GM18505 (cell line): Measurements from ENCODE around the gene CAMK2A.

Experiments
- ATAC-seq: cut with Tn5 transposase; IDR thresholded peaks from one replicate; pipeline ENCODE4 v1.9.1; 2021; ENCODE audit not compliant: unreplicated experiment
- POLR2A ChIP-seq: IDR thresholded peaks from 4 replicates; pipeline ENCODE4 v1.6.1; 2011; ENCODE audit warnings: borderline replicate concordance; ENCODE audit not compliant: insufficient read depth, insufficient read length; ENCODE audit errors: extremely low read depth

Gene CAMK2A

GRCh38 chr5:150203832-150204589 is 85.6 kb downstream of the CAMK2A start:
- no peak for ATAC-seq
- TF ChIP-seq POLR2A = no peak

- no peak for ATAC-seq
- no peak for TF ChIP-seq POLR2A
These were observed 87.1 kb downstream of the CAMK2A start for GRCh38 chr5:150202501-150202900.

GRCh38 chr5:150197476-150197875 is 92.1 kb downstream of the CAMK2A start:
- no peak for ATAC-seq
- no peak for TF ChIP-seq POLR2A

- ATAC-seq = no peak
- TF ChIP-seq POLR2A = no peak
These were observed 92.6 kb downstream of the CAMK2A start for GRCh38 chr5:150196986-150197385.

- no peak for TF ChIP-seq POLR2A
- ATAC-seq = no peak
These were observed 93.1 kb downstream of the CAMK2A start for GRCh38 chr5:150196514-150196913.

- no peak for ATAC-seq
- TF ChIP-seq POLR2A = no peak
These were observed 93.7 kb downstream of the CAMK2A start for GRCh38 chr5:150195736-150196485.

GRCh38 chr5:150192462-150192861 is 97.1 kb downstream of the CAMK2A start:
- TF ChIP-seq POLR2A = no peak

GRCh38 chr5:150190987-150191386 is 98.6 kb downstream of the CAMK2A start:
- TF ChIP-seq POLR2A = no peak

More at GRCh38 chr5:150192462-150192861, 97.1 kb downstream of the CAMK2A start:
- ATAC-seq = no peak

GRCh38 chr5:150190503-150190979 is 99.0 kb downstream of the CAMK2A start:
- ATAC-seq = no peak
- no peak for TF ChIP-seq POLR2A

More at GRCh38 chr5:150190987-150191386, 98.6 kb downstream of the CAMK2A start:
- ATAC-seq = no peak

- no peak for ATAC-seq
- no peak for TF ChIP-seq POLR2A
These were observed 99.7 kb downstream of the CAMK2A start, which contains the start of gene SLC6A7 for GRCh38 chr5:150189728-150190502. TSS of gene SLC6A7 (plus strand) at chr5:150190062. CDS start at chr5:150190328, 266 bp downstream.

- no peak for ATAC-seq
- no peak for TF ChIP-seq POLR2A
These were observed 100.2 kb downstream of the CAMK2A start for GRCh38 chr5:150189326-150189725.

GRCh38 chr5:150188146-150188842 is 101.3 kb downstream of the CAMK2A start:
- TF ChIP-seq POLR2A = no peak
- no peak for ATAC-seq

- no peak for ATAC-seq
- TF ChIP-seq POLR2A = no peak
These were observed 102.7 kb downstream of the CAMK2A start for GRCh38 chr5:150186897-150187296.

GRCh38 chr5:150186137-150186536 is 103.4 kb downstream of the CAMK2A start:
- no peak for TF ChIP-seq POLR2A
- ATAC-seq = no peak
